SK-N-SH (cell line): ENCODE results near the gene RAD51B.
A peak's percentile ranks its signal among the peaks of the same experiment; 100 is the strongest.

Experiments used
- EP300 ChIP-seq, 2 experiments: IDR thresholded peaks; 2 replicates each; pipeline versions ENCODE4 v1.4.0 to v1.6.1; 2012; ENCODE audit warnings: borderline replicate concordance in 1 of 2, low read depth in 1 of 2, low read length in 1 of 2
- EZH2phosphoT487 ChIP-seq: fragments of 200-600 bp; sonication (generic); IDR thresholded peaks from 2 replicates; pipeline ENCODE4 v1.6.1; 2017; ENCODE audit warnings: low read depth, mixed run types, mild to moderate bottlenecking, antibody characterized with exemption, moderate library complexity, borderline replicate concordance
- FOXM1 ChIP-seq: IDR thresholded peaks from 2 replicates; pipeline ENCODE4 v1.4.0; 2012; ENCODE audit warnings: low read depth, mild to moderate bottlenecking
- GABPA ChIP-seq: IDR thresholded peaks from 2 replicates; pipeline ENCODE4 v1.4.0; 2012; ENCODE audit warnings: low read depth, mild to moderate bottlenecking
- JUND ChIP-seq: IDR thresholded peaks from 2 replicates; pipeline ENCODE4 v1.4.0; 2012
- POLR2AphosphoS5 ChIP-seq: IDR thresholded peaks from 2 replicates; pipeline ENCODE4 v1.6.1; 2012; ENCODE audit warnings: low read depth, low read length
- SMC3 ChIP-seq: IDR thresholded peaks from 2 replicates; pipeline ENCODE4 v1.6.1; 2012; ENCODE audit warnings: low read depth, low read length, improper control_type of control experiment
- YY1 ChIP-seq: IDR thresholded peaks from 2 replicates; pipeline ENCODE4 v1.4.0; 2012; ENCODE audit warnings: low read depth, mild to moderate bottlenecking
- TF ChIP-seq, protein P1 (sequence below): fragments of 200-600 bp; sonication (generic); IDR thresholded peaks from 2 replicates; pipeline ENCODE4 v1.6.1; 2017; ENCODE audit warnings: antibody characterized with exemption, mild to moderate bottlenecking, moderate library complexity
- TF ChIP-seq, protein P2 (sequence below): IDR thresholded peaks from 2 replicates; pipeline ENCODE4 v1.4.0; 2012; ENCODE audit warnings: low read depth, borderline replicate concordance
- TF ChIP-seq, protein P3 (sequence below): IDR thresholded peaks from 2 replicates; pipeline ENCODE4 v1.4.0; 2012; ENCODE audit warnings: low read depth
- TF ChIP-seq, protein P4 (sequence below): IDR thresholded peaks from 2 replicates; pipeline ENCODE4 v1.4.0; 2012; ENCODE audit warnings: low read depth, borderline replicate concordance
- TF ChIP-seq, protein P5 (sequence below): IDR thresholded peaks from 2 replicates; pipeline ENCODE4 v1.6.1; 2012; ENCODE audit warnings: mild to moderate bottlenecking, low read depth, low read length, moderate library complexity

DNA sequence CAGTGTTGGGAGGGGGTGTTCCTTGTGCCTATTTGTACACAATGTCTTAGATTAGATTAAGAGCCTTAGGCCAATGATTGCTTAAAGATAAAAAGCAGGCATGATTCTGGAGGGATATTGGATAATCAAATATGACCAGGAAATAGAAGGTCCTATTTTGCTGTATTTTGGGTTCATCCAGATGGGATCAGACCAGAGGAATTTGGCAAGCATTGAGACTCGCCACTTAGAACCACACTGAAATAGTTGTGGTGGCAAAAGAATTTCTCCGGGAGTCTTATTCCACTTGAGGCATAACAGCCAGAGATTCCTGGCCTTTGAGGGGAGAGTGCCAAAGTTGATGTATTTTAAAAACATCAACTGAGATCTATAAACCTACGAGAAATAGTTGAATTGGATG lies 327.2 kb downstream of the RAD51B start:
- TF ChIP-seq, protein P1, sequence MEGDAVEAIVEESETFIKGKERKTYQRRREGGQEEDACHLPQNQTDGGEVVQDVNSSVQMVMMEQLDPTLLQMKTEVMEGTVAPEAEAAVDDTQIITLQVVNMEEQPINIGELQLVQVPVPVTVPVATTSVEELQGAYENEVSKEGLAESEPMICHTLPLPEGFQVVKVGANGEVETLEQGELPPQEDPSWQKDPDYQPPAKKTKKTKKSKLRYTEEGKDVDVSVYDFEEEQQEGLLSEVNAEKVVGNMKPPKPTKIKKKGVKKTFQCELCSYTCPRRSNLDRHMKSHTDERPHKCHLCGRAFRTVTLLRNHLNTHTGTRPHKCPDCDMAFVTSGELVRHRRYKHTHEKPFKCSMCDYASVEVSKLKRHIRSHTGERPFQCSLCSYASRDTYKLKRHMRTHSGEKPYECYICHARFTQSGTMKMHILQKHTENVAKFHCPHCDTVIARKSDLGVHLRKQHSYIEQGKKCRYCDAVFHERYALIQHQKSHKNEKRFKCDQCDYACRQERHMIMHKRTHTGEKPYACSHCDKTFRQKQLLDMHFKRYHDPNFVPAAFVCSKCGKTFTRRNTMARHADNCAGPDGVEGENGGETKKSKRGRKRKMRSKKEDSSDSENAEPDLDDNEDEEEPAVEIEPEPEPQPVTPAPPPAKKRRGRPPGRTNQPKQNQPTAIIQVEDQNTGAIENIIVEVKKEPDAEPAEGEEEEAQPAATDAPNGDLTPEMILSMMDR, result no peak
- TF ChIP-seq EP300 (IDR thresholded peaks at IDR 0.05; ENCODE audit: borderline replicate concordance in 1 of 2, low read depth in 1 of 2, low read length in 1 of 2), result peak; percentile 90 to 100
- TF ChIP-seq POLR2AphosphoS5, result peak; percentile 95
- TF ChIP-seq, protein P2, sequence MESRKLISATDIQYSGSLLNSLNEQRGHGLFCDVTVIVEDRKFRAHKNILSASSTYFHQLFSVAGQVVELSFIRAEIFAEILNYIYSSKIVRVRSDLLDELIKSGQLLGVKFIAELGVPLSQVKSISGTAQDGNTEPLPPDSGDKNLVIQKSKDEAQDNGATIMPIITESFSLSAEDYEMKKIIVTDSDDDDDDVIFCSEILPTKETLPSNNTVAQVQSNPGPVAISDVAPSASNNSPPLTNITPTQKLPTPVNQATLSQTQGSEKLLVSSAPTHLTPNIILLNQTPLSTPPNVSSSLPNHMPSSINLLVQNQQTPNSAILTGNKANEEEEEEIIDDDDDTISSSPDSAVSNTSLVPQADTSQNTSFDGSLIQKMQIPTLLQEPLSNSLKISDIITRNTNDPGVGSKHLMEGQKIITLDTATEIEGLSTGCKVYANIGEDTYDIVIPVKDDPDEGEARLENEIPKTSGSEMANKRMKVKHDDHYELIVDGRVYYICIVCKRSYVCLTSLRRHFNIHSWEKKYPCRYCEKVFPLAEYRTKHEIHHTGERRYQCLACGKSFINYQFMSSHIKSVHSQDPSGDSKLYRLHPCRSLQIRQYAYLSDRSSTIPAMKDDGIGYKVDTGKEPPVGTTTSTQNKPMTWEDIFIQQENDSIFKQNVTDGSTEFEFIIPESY, result peak; percentile 74
- TF ChIP-seq YY1, result 0 out of 2 replicates have a peak, but pooled peaks have one; percentile 20
- no peak for TF ChIP-seq SMC3
- TF ChIP-seq, protein P3, sequence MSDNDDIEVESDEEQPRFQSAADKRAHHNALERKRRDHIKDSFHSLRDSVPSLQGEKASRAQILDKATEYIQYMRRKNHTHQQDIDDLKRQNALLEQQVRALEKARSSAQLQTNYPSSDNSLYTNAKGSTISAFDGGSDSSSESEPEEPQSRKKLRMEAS, result peak; percentile 62
- TF ChIP-seq, protein P4, sequence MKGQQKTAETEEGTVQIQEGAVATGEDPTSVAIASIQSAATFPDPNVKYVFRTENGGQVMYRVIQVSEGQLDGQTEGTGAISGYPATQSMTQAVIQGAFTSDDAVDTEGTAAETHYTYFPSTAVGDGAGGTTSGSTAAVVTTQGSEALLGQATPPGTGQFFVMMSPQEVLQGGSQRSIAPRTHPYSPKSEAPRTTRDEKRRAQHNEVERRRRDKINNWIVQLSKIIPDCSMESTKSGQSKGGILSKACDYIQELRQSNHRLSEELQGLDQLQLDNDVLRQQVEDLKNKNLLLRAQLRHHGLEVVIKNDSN, result 0 out of 2 replicates have a peak, but pooled peaks have one; percentile 11
- TF ChIP-seq EZH2phosphoT487, result no peak
- TF ChIP-seq JUND, result peak; percentile 94
- peak; percentile 96 for TF ChIP-seq FOXM1
- TF ChIP-seq GABPA, result no peak
- TF ChIP-seq, protein P5, sequence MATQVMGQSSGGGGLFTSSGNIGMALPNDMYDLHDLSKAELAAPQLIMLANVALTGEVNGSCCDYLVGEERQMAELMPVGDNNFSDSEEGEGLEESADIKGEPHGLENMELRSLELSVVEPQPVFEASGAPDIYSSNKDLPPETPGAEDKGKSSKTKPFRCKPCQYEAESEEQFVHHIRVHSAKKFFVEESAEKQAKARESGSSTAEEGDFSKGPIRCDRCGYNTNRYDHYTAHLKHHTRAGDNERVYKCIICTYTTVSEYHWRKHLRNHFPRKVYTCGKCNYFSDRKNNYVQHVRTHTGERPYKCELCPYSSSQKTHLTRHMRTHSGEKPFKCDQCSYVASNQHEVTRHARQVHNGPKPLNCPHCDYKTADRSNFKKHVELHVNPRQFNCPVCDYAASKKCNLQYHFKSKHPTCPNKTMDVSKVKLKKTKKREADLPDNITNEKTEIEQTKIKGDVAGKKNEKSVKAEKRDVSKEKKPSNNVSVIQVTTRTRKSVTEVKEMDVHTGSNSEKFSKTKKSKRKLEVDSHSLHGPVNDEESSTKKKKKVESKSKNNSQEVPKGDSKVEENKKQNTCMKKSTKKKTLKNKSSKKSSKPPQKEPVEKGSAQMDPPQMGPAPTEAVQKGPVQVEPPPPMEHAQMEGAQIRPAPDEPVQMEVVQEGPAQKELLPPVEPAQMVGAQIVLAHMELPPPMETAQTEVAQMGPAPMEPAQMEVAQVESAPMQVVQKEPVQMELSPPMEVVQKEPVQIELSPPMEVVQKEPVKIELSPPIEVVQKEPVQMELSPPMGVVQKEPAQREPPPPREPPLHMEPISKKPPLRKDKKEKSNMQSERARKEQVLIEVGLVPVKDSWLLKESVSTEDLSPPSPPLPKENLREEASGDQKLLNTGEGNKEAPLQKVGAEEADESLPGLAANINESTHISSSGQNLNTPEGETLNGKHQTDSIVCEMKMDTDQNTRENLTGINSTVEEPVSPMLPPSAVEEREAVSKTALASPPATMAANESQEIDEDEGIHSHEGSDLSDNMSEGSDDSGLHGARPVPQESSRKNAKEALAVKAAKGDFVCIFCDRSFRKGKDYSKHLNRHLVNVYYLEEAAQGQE, result peak; percentile 68; the same call in 1 of the 2 replicates
